ENCODE data around the gene CCNYL1. TPM values are rescaled to one million over a fixed set of nuclear protein-coding genes. Genes with fewer than 3 reads are reported as not detected.
"Not testable (repeated sequence)": the region's sequence is repeated elsewhere in the genome, so short reads cannot be mapped to it uniquely, and the experiment has no call there.

CCNYL1 gene
- total RNA-seq, 2 donors from 2014 or later: 5.7 to 6.9 TPM

GRCh38 chr2:207754498-207755383 is 43.3 kb downstream of the CCNYL1 start:
- H3K9me3 Mint-ChIP-seq: no peaks in the 10 kb centered on the region
- H3K4me1 Mint-ChIP-seq (ENCODE audit: low read depth in 2 of 2): no peaks in the 10 kb centered on the region
- ATAC-seq (no peak), DNase-seq (ENCODE audit: low spot score) (no peak)
- H3K4me3 Mint-ChIP-seq: no peak overlapping the region
- H3K27ac Mint-ChIP-seq: no peak overlapping the region
- H3K36me3 Mint-ChIP-seq: no peaks in the 10 kb centered on the region
- H3K27me3 Mint-ChIP-seq: peaks cover 0 to 3% of the 10 kb centered on the region in 2 donors

GRCh38 chr2:207758025-207758424 is 46.6 kb downstream of the CCNYL1 start:
- H3K4me3 Mint-ChIP-seq: no peak overlapping the region
- ATAC-seq: no peak
- H3K27ac Mint-ChIP-seq: no peak overlapping the region
- DNase-seq (ENCODE audit: low spot score): no peak
- H3K27me3 Mint-ChIP-seq: peaks cover 3 to 12% of the 10 kb centered on the region in 2 donors
- no peaks in the 10 kb centered on the region for H3K9me3 Mint-ChIP-seq
- no peaks in the 10 kb centered on the region for H3K4me1 Mint-ChIP-seq (ENCODE audit: low read depth in 2 of 2)
- H3K36me3 Mint-ChIP-seq: no peaks in the 10 kb centered on the region

GRCh38 chr2:207759890-207760289 is 48.5 kb downstream of the CCNYL1 start:
- DNase-seq (ENCODE audit: low spot score) (no peak), ATAC-seq (no peak)
- Mint-ChIP-seq H3K27me3 (peaks cover 6 to 12% of the 10 kb centered on the region in 2 donors), H3K27ac (no peak overlapping the region), H3K9me3 (no peaks in the 10 kb centered on the region), H3K4me1 (ENCODE audit: low read depth in 2 of 2) (no peaks in the 10 kb centered on the region), H3K4me3 (no peak overlapping the region), H3K36me3 (no peaks in the 10 kb centered on the region)

- Mint-ChIP-seq H3K27ac (no peak overlapping the region), H3K4me3 (no peak overlapping the region), H3K36me3 (no peaks in the 10 kb centered on the region), H3K9me3 (no peaks in the 10 kb centered on the region), H3K27me3 (peaks cover 9 to 12% of the 10 kb centered on the region in 2 donors), H3K4me1 (ENCODE audit: low read depth in 2 of 2) (no peaks in the 10 kb centered on the region)
- DNase-seq (ENCODE audit: low spot score): no peak
- ATAC-seq: no peak
Observed at GRCh38 chr2:207760453-207760852, 49.0 kb downstream of the CCNYL1 start.

- H3K36me3 Mint-ChIP-seq; ATAC-seq; H3K9me3 Mint-ChIP-seq; DNase-seq (ENCODE audit: low spot score); H3K4me3 Mint-ChIP-seq; H3K4me1 Mint-ChIP-seq (ENCODE audit: low read depth in 2 of 2); H3K27ac Mint-ChIP-seq: not testable (repeated sequence)
- H3K27me3 Mint-ChIP-seq: peaks cover 15 to 19% of the 10 kb centered on the region in 2 donors
Observed at GRCh38 chr2:207761426-207761825, 50.0 kb downstream of the CCNYL1 start.

GRCh38 chr2:207762146-207762545 is 50.7 kb downstream of the CCNYL1 start:
- Mint-ChIP-seq H3K4me1 (ENCODE audit: low read depth in 2 of 2) (peaks cover 1 to 2% of the 10 kb centered on the region in 2 donors), H3K36me3 (no peaks in the 10 kb centered on the region), H3K4me3 (no peak overlapping the region), H3K27ac (no peak overlapping the region), H3K27me3 (peaks cover 19 to 21% of the 10 kb centered on the region in 2 donors), H3K9me3 (no peaks in the 10 kb centered on the region)
- ATAC-seq (no peak), DNase-seq (ENCODE audit: low spot score) (no peak)

- Mint-ChIP-seq H3K9me3 (no peaks in the 10 kb centered on the region), H3K4me1 (ENCODE audit: low read depth in 2 of 2) (peaks cover 7 to 8% of the 10 kb centered on the region in 2 donors), H3K36me3 (no peaks in the 10 kb centered on the region), H3K4me3 (no peak overlapping the region), H3K27me3 (peaks cover 21 to 27% of the 10 kb centered on the region in 2 donors), H3K27ac (no peak overlapping the region)
- ATAC-seq (no peak), DNase-seq (ENCODE audit: low spot score) (no peak)
Observed at GRCh38 chr2:207763303-207763917, 52.0 kb downstream of the CCNYL1 start.

- H3K27ac Mint-ChIP-seq: no peak overlapping the region
- no peak overlapping the region for H3K4me3 Mint-ChIP-seq
- H3K4me1 Mint-ChIP-seq (ENCODE audit: low read depth in 2 of 2): peaks cover 8 to 11% of the 10 kb centered on the region in 2 donors
- DNase-seq (ENCODE audit: low spot score) (no peak), ATAC-seq (no peak)
- H3K9me3 Mint-ChIP-seq: no peaks in the 10 kb centered on the region
- H3K27me3 Mint-ChIP-seq: peaks cover 19 to 27% of the 10 kb centered on the region in 2 donors
- H3K36me3 Mint-ChIP-seq: no peaks in the 10 kb centered on the region
Observed at GRCh38 chr2:207764096-207764630, 52.7 kb downstream of the CCNYL1 start.

- Mint-ChIP-seq H3K27ac (no peak overlapping the region), H3K36me3 (no peaks in the 10 kb centered on the region), H3K27me3 (peaks cover 18 to 22% of the 10 kb centered on the region in 2 donors), H3K4me3 (no peak overlapping the region), H3K4me1 (ENCODE audit: low read depth in 2 of 2) (peaks cover 8 to 14% of the 10 kb centered on the region in 2 donors), H3K9me3 (no peaks in the 10 kb centered on the region)
- DNase-seq (ENCODE audit: low spot score) (no peak), ATAC-seq (no peak)
Observed at GRCh38 chr2:207765547-207765946, 54.1 kb downstream of the CCNYL1 start.

- H3K36me3 Mint-ChIP-seq: no peaks in the 10 kb centered on the region
- H3K27ac Mint-ChIP-seq: no peak overlapping the region
- H3K27me3 Mint-ChIP-seq: peaks cover 16 to 18% of the 10 kb centered on the region in 2 donors
- peaks cover 14 to 19% of the 10 kb centered on the region in 2 donors for H3K4me1 Mint-ChIP-seq (ENCODE audit: low read depth in 2 of 2)
- no peak for DNase-seq (ENCODE audit: low spot score)
- ATAC-seq: no peak
- H3K4me3 Mint-ChIP-seq: no peak overlapping the region
- H3K9me3 Mint-ChIP-seq: no peaks in the 10 kb centered on the region
Observed at GRCh38 chr2:207766041-207766551, 54.7 kb downstream of the CCNYL1 start.

GRCh38 chr2:207766697-207767460 is 55.4 kb downstream of the CCNYL1 start:
- H3K4me1 Mint-ChIP-seq (ENCODE audit: low read depth in 2 of 2): peaks cover 15 to 19% of the 10 kb centered on the region in 2 donors
- H3K9me3 Mint-ChIP-seq: no peaks in the 10 kb centered on the region
- ATAC-seq (no peak), DNase-seq (ENCODE audit: low spot score) (no peak)
- no peaks in the 10 kb centered on the region for H3K36me3 Mint-ChIP-seq
- H3K4me3 Mint-ChIP-seq: peak overlapping the region; percentile 76
- peaks cover 15 to 18% of the 10 kb centered on the region in 2 donors for H3K27me3 Mint-ChIP-seq
- H3K27ac Mint-ChIP-seq: peak overlapping the region in 1 of 2 donors; percentile 39

- H3K27me3 Mint-ChIP-seq: peaks cover 15 to 18% of the 10 kb centered on the region in 2 donors
- H3K4me1 Mint-ChIP-seq (ENCODE audit: low read depth in 2 of 2): peaks cover 15 to 19% of the 10 kb centered on the region in 2 donors
- no peaks in the 10 kb centered on the region for H3K9me3 Mint-ChIP-seq
- H3K27ac Mint-ChIP-seq: peak overlapping the region in 1 of 2 donors; percentile 39
- DNase-seq (ENCODE audit: low spot score) (no peak), ATAC-seq (no peak)
- H3K4me3 Mint-ChIP-seq: peak overlapping the region; percentile 76
- H3K36me3 Mint-ChIP-seq: no peaks in the 10 kb centered on the region
Observed at GRCh38 chr2:207767461-207768167, 56.2 kb downstream of the CCNYL1 start.
